SK-N-SH (cell line): ENCODE measurements around the gene HLF. TPM values are rescaled to one million over a fixed set of nuclear protein-coding genes. Genes with fewer than 3 reads are reported as not detected.

ENCODE experiments used
- CTCF ChIA-PET: fragments of 300-600, 350-600 bp; formaldehyde crosslinking; extraction: SDS; loops from one replicate; lab custom pipeline; 2021; lab: Yijun Ruan, JAX
- POLR2A ChIA-PET: fragments of 350-600 bp; sonication (Branson Sonifier 250); formaldehyde crosslinking; extraction: SDS; loops from one replicate; lab custom pipeline; 2020; ENCODE audit warnings: antibody characterized with exemption, inconsistent platforms; lab: Yijun Ruan, JAX
- DNase-seq: peaks from one replicate; pipeline ENCODE4 v3.0.0; 2012
- H2AFZ ChIP-seq: fragments of 200-600 bp; sonication (generic); 2 replicates; pipeline ENCODE4 v1.8.1; 2016; ENCODE audit warnings: antibody characterized with exemption, mild to moderate bottlenecking, low read depth
- H3F3A ChIP-seq: fragments of 200-600 bp; sonication (generic); replicated peaks from 2 replicates; pipeline ENCODE3; 2016; ENCODE audit warnings: antibody characterized with exemption, mild to moderate bottlenecking; ENCODE audit not compliant: insufficient read depth
- H3K27ac ChIP-seq, 2 experiments: fragments of 200-500 bp in 1 of 2; fragments of 200-600 bp in 1 of 2; sonication (Bioruptor generic) in 1 of 2; sonication (generic), shearing (Covaris generic) in 1 of 2; 2 replicates each; pipeline versions ENCODE4 v1.5.1 to v1.6.1; 2014 to 2016; ENCODE audit warnings: low read depth in 2 of 2, inconsistent platforms in 1 of 2, low read length in 1 of 2, mild to moderate bottlenecking in 1 of 2, mixed read lengths in 1 of 2
- H3K27me3 ChIP-seq: fragments of 200-600 bp; sonication (generic), shearing (Covaris generic); 2 replicates; pipeline ENCODE4 v1.6.1; 2016; ENCODE audit warnings: mixed run types; ENCODE audit not compliant: insufficient read depth
- H3K36me3 ChIP-seq, 2 experiments: fragments of 200-500 bp in 1 of 2; fragments of 200-600 bp in 1 of 2; sonication (Bioruptor generic) in 1 of 2; sonication (generic) in 1 of 2; replicated peaks in 1 of 2; 2 replicates each; pipeline versions ENCODE3 to v1.5.1; 2014 to 2016; ENCODE audit warnings: low read length in 1 of 2, mild to moderate bottlenecking in 1 of 2; ENCODE audit not compliant: insufficient read depth in 2 of 2, control insufficient read depth in 1 of 2
- H3K4me1 ChIP-seq, 2 experiments: fragments of 200-500 bp in 1 of 2; fragments of 200-600 bp in 1 of 2; sonication (Bioruptor generic) in 1 of 2; sonication (generic), shearing (Covaris generic) in 1 of 2; 2 replicates each; pipeline versions ENCODE4 v1.5.1 to v1.6.1; 2014 to 2016; ENCODE audit warnings: low read depth in 1 of 2, low read length in 1 of 2, mixed run types in 1 of 2; ENCODE audit not compliant: insufficient read depth in 2 of 2, control insufficient read depth in 1 of 2
- H3K4me2 ChIP-seq: fragments of 200-600 bp; sonication (generic), shearing (Covaris generic); 2 replicates; pipeline ENCODE4 v1.6.1; 2017; ENCODE audit warnings: mixed run types
- H3K4me3 ChIP-seq, 2 experiments: fragments of 200-500 bp in 1 of 2; fragments of 200-600 bp in 1 of 2; sonication (Bioruptor generic) in 1 of 2; sonication (generic), shearing (Covaris generic) in 1 of 2; 2 replicates each; pipeline versions ENCODE4 v1.5.1 to v1.8.1; 2014 to 2016; ENCODE audit warnings: low read depth in 2 of 2, inconsistent platforms in 1 of 2, low read length in 1 of 2, mild to moderate bottlenecking in 1 of 2, mixed read lengths in 1 of 2, moderate library complexity in 1 of 2
- H3K79me2 ChIP-seq: fragments of 200-600 bp; sonication (generic); 2 replicates; pipeline ENCODE4 v1.8.1; 2017; ENCODE audit warnings: mild to moderate bottlenecking; ENCODE audit not compliant: insufficient read depth
- H3K9ac ChIP-seq: fragments of 200-600 bp; sonication (generic); 2 replicates; pipeline ENCODE4 v1.6.1; 2017; ENCODE audit warnings: mixed run types
- H3K9me2 ChIP-seq: fragments of 200-600 bp; sonication (generic); 2 replicates; pipeline ENCODE4 v1.6.1; 2017; ENCODE audit warnings: mixed run types
- H3K9me3 ChIP-seq: fragments of 200-600 bp; sonication (generic); 2 replicates; pipeline ENCODE4 v1.6.1; 2017; ENCODE audit warnings: mixed run types, mild to moderate bottlenecking, moderate library complexity
- H4K20me1 ChIP-seq: fragments of 200-600 bp; sonication (generic); 2 replicates; pipeline ENCODE4 v1.6.1; 2017; ENCODE audit warnings: mild to moderate bottlenecking, mixed run types; ENCODE audit not compliant: insufficient read depth
- CHD2 ChIP-seq: fragments of 150-350 bp; IDR thresholded peaks from 2 replicates; pipeline ENCODE4 v1.6.1; 2018; ENCODE audit warnings: low read length; ENCODE audit not compliant: partially characterized antibody
- ELF1 ChIP-seq: IDR thresholded peaks from 2 replicates; pipeline ENCODE4 v1.4.0; 2012
- EP300 ChIP-seq, 2 experiments: IDR thresholded peaks; 2 replicates each; pipeline versions ENCODE4 v1.4.0 to v1.6.1; 2012; ENCODE audit warnings: borderline replicate concordance in 1 of 2, low read depth in 1 of 2, low read length in 1 of 2
- FOXM1 ChIP-seq: IDR thresholded peaks from 2 replicates; pipeline ENCODE4 v1.4.0; 2012; ENCODE audit warnings: low read depth, mild to moderate bottlenecking
- GATA2 ChIP-seq: sonication (generic); formaldehyde crosslinking; IDR thresholded peaks from 2 replicates; pipeline ENCODE4 v1.5.0; 2020; ENCODE audit warnings: mild to moderate bottlenecking, missing genetic modification reagents
- JUND ChIP-seq: IDR thresholded peaks from 2 replicates; pipeline ENCODE4 v1.4.0; 2012
- MXI1 ChIP-seq: IDR thresholded peaks from 2 replicates; pipeline ENCODE4 v1.6.1; 2012; ENCODE audit warnings: mild to moderate bottlenecking, low read depth, low read length, improper control_type of control experiment
- RAD21 ChIP-seq: IDR thresholded peaks from 2 replicates; pipeline ENCODE4 v1.6.1; 2012; ENCODE audit warnings: mild to moderate bottlenecking, low read length
- RCOR1 ChIP-seq: fragments of 150-350 bp; IDR thresholded peaks from 2 replicates; pipeline ENCODE4 v1.6.1; 2017; ENCODE audit warnings: antibody characterized with exemption, low read length
- RFX5 ChIP-seq: IDR thresholded peaks from 2 replicates; pipeline ENCODE4 v1.6.1; 2012; ENCODE audit warnings: mild to moderate bottlenecking, improper control_type of control experiment, low read length
- SIN3A ChIP-seq: IDR thresholded peaks from 2 replicates; pipeline ENCODE4 v1.6.1; 2012; ENCODE audit warnings: low read depth, mild to moderate bottlenecking, low read length, moderate library complexity, borderline replicate concordance
- SMC3 ChIP-seq: IDR thresholded peaks from 2 replicates; pipeline ENCODE4 v1.6.1; 2012; ENCODE audit warnings: low read depth, low read length, improper control_type of control experiment
- TAF1 ChIP-seq: IDR thresholded peaks from 2 replicates; pipeline ENCODE4 v1.6.1; 2012; ENCODE audit warnings: low read depth, mild to moderate bottlenecking, low read length, moderate library complexity, borderline replicate concordance
- TCF12 ChIP-seq: IDR thresholded peaks from 2 replicates; pipeline ENCODE4 v1.4.0; 2012
- USF1 ChIP-seq: IDR thresholded peaks from 2 replicates; pipeline ENCODE4 v1.4.0; 2012; ENCODE audit warnings: low read depth, borderline replicate concordance
- USF2 ChIP-seq: fragments of 150-350 bp; IDR thresholded peaks from 2 replicates; pipeline ENCODE4 v1.6.1; 2017; ENCODE audit warnings: antibody characterized with exemption, low read length, low read depth, borderline replicate concordance
- YY1 ChIP-seq: IDR thresholded peaks from 2 replicates; pipeline ENCODE4 v1.4.0; 2012; ENCODE audit warnings: low read depth, mild to moderate bottlenecking
- WGBS: methylation state at CpG from one replicate; pipeline ENCODE4 v1.1.6; 2017; ENCODE audit warnings: low lambda C conversion rate; 5-methylcytosine and 5-hydroxymethylcytosine counted together
- polyA plus RNA-seq, 3 experiments: library from polyadenylated mRNA; depleted of rRNA; stranded (reverse); fragments of >200 nt; gene quantifications; 2 replicates each; pipeline ENCODE4 v1.2.3, GENCODE V29; 2012
- TF ChIP-seq, protein P1 (sequence below): IDR thresholded peaks from 2 replicates; pipeline ENCODE4 v1.4.0; 2012; ENCODE audit warnings: low read depth
- TF ChIP-seq, protein P2 (sequence below): fragments of 150-350 bp; IDR thresholded peaks from 2 replicates; pipeline ENCODE4 v1.6.1; 2016; ENCODE audit warnings: mild to moderate bottlenecking, low read depth, low read length

The HLF gene
- polyA plus RNA-seq, 1 of the 3 experiments (the other 2 are of a cell fraction): 0.03 TPM

DNA sequence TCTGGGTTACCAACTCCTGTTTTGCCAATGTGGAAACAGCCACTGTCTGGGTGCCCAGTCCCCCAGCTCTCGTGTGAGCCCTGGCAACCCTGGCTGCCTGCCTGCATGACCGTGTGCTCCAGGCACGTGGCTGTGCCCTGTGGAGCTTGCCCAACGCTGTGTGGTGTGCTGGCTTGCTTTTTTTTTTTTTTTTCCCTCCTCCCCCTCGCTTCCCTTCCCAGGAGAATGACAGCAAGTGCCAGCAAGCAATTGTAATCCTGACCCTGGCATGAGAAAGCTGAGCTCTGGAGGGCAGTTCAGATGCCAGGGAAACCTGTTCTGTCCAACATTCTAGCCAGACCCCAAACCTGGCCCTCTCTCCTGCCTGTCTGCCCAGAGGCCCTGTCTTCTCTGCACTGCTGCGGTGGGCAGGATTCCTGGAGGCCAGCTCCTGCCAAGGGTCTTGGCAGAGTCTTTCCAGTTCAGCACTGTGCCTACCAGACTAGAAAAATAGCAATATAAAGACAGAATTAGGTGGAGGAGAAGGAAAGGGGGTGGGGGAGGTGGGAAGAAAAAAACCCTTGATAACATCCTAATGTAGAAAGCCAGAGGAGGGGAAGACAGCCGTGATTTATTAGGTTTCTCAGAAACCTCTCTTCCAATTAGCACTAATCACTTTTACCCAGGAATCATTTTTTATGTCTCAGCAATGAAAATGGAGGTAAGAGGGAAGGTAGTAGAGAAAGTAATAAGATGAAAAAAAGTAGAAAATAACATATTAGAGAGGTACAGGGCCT lies 9.0 kb downstream of the HLF start:
- Histone ChIP-seq H3K27ac (peak overlapping the region in 1 of 2 experiments; percentile 84; a peak in 2 of 4 replicates), H3K4me2 (no peak overlapping the region), H3K9me2 (no peaks in the 10 kb centered on the region), H3K27me3 (no peaks in the 10 kb centered on the region), H3K36me3 (no peaks in the 10 kb centered on the region), H2AFZ (no peak overlapping the region), H3K79me2 (no peaks in the 10 kb centered on the region), H3F3A (no peaks in the 10 kb centered on the region), H3K4me1 (peaks cover 7 to 30% of the 10 kb centered on the region in 2 experiments; a peak in 3 of 4 replicates), H3K9me3 (no peaks in the 10 kb centered on the region), H3K9ac (no peak overlapping the region), H3K4me3 (no peak overlapping the region), H4K20me1 (no peaks in the 10 kb centered on the region)
- POLR2A ChIA-PET: interaction anchor here (0.8 to 1.7 kb wide), 3 partner anchors 8 to 35 kb away, joined by 3 to 6 read pairs (median 4); no protein-coding TSS in a partner anchor
- peak; percentile 68 for DNase-seq
- TF ChIP-seq TCF12 (no peak), SIN3A (no peak), TAF1 (no peak), RFX5 (no peak), YY1 (no peak), GATA2 (CRISPR knock-in tag) (peak; percentile 51; the same call in 1 of the 2 replicates), RCOR1 (0 out of 2 replicates have a peak, but pooled peaks have one; percentile 55), CHD2 (peak; percentile 9), SMC3 (no peak), JUND (no peak), RAD21 (0 out of 2 replicates have a peak, but pooled peaks have one; percentile 1), EP300 (IDR thresholded peaks at IDR 0.05; ENCODE audit: borderline replicate concordance in 1 of 2, low read depth in 1 of 2, low read length in 1 of 2) (0 out of 4 replicates have a peak, but pooled peaks of 1 of the 2 experiments have one; percentile 41), USF2 (peak; percentile 30; the same call in 1 of the 2 replicates), FOXM1 (no peak), ELF1 (no peak), MXI1 (peak; percentile 90), USF1 (peak; percentile 12; the same call in 1 of the 2 replicates)
- TF ChIP-seq, protein P1, sequence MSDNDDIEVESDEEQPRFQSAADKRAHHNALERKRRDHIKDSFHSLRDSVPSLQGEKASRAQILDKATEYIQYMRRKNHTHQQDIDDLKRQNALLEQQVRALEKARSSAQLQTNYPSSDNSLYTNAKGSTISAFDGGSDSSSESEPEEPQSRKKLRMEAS: peak; percentile 69
- TF ChIP-seq, protein P2, sequence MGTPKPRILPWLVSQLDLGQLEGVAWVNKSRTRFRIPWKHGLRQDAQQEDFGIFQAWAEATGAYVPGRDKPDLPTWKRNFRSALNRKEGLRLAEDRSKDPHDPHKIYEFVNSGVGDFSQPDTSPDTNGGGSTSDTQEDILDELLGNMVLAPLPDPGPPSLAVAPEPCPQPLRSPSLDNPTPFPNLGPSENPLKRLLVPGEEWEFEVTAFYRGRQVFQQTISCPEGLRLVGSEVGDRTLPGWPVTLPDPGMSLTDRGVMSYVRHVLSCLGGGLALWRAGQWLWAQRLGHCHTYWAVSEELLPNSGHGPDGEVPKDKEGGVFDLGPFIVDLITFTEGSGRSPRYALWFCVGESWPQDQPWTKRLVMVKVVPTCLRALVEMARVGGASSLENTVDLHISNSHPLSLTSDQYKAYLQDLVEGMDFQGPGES: no peak
- 12% methylated on average over 7 of the region's 7 CpGs for WGBS
- CTCF ChIA-PET: interaction anchor here (0.7 to 2.6 kb wide), 12 partner anchors 8 to 280 kb away, joined by 3 to 11 read pairs (median 4); partner anchors contain the start of gene HLF
